OCI-LY7 (cell line): ENCODE results near the gene GHRHR. TPM values are rescaled to one million over a fixed set of nuclear protein-coding genes. Genes with fewer than 3 reads are reported as not detected.

ENCODE experiments used
- BruUV-seq: library from RNA; stranded (reverse); fragments of 400-500 nt; replicated peaks from 2 replicates; lab custom pipeline; 2021; lab: Mats Ljungman, UMichigan
- CTCF ChIA-PET: fragments of 300-600 bp; sonication (Branson Sonifier 250); formaldehyde crosslinking; loops from one replicate; lab custom pipeline; 2022; ENCODE audit warnings: antibody characterized with exemption; ENCODE audit not compliant: unreplicated experiment; lab: Charles Lee
- POLR2A ChIA-PET: fragments of 300-600 bp; sonication (Branson Sonifier 250); formaldehyde crosslinking; loops from one replicate; lab custom pipeline; 2022; ENCODE audit warnings: antibody characterized with exemption; lab: Charles Lee
- DNase-seq: peaks from one replicate; pipeline ENCODE4 v3.0.0-alpha.2; 2015; ENCODE audit warnings: low spot score
- H2AFZ ChIP-seq: fragments of 200-600 bp; sonication (generic), shearing (Covaris generic); 2 replicates; pipeline ENCODE4 v1.6.1; 2014; ENCODE audit warnings: mild to moderate bottlenecking, antibody characterized with exemption, low read length, moderate library complexity
- H3K27ac ChIP-seq: fragments of 200-600 bp; sonication (generic); 2 replicates; pipeline ENCODE4 v1.5.1; 2014; ENCODE audit warnings: mixed run types, low read depth, mild to moderate bottlenecking, moderate library complexity, low read length, inconsistent platforms; ENCODE audit not compliant: poor library complexity, severe bottlenecking
- H3K36me3 ChIP-seq: fragments of 200-600 bp; sonication (generic); 2 replicates; pipeline ENCODE4 v1.6.1; 2014; ENCODE audit warnings: mild to moderate bottlenecking, antibody characterized with exemption, low read length, moderate library complexity, mixed read lengths; ENCODE audit not compliant: insufficient read depth
- H3K4me1 ChIP-seq: fragments of 200-600 bp; sonication (generic); 2 replicates; pipeline ENCODE4 v1.5.1; 2014; ENCODE audit warnings: mild to moderate bottlenecking, low read length; ENCODE audit not compliant: insufficient read depth, poor library complexity, severe bottlenecking
- H3K4me2 ChIP-seq: fragments of 200-600 bp; sonication (generic); 2 replicates; pipeline ENCODE4 v1.6.1; 2014; ENCODE audit warnings: mild to moderate bottlenecking, low read length
- H3K4me3 ChIP-seq: fragments of 200-600 bp; sonication (generic); 2 replicates; pipeline ENCODE4 v1.5.1; 2014; ENCODE audit warnings: mild to moderate bottlenecking, low read depth, low read length; ENCODE audit not compliant: poor library complexity, severe bottlenecking
- H3K79me2 ChIP-seq: fragments of 200-600 bp; sonication (generic); 2 replicates; pipeline ENCODE4 v1.6.1; 2016; ENCODE audit warnings: low read depth, mild to moderate bottlenecking, low read length, moderate library complexity, mixed read lengths; ENCODE audit not compliant: insufficient read depth
- H3K9me2 ChIP-seq: fragments of 200-600 bp; sonication (generic); 2 replicates; pipeline ENCODE4 v1.6.1; 2016; ENCODE audit warnings: mild to moderate bottlenecking, low read length, mixed read lengths; ENCODE audit not compliant: insufficient read depth
- H3K9me3 ChIP-seq: fragments of 200-600 bp; sonication (generic); 2 replicates; pipeline ENCODE4 v1.6.1; 2014; ENCODE audit warnings: mild to moderate bottlenecking, mixed run types, low read length, mixed read lengths
- H4K20me1 ChIP-seq: fragments of 200-600 bp; sonication (generic); 2 replicates; pipeline ENCODE4 v1.6.1; 2014; ENCODE audit warnings: mild to moderate bottlenecking, antibody characterized with exemption, low read length, moderate library complexity, mixed read lengths; ENCODE audit not compliant: insufficient read depth
- EZH2phosphoT487 ChIP-seq: fragments of 200-600 bp; sonication (generic); IDR thresholded peaks from 2 replicates; pipeline ENCODE4 v1.6.1; 2018; ENCODE audit warnings: low read depth, borderline replicate concordance, mild to moderate bottlenecking, mixed run types, antibody characterized with exemption, low read length, moderate library complexity, mixed read lengths
- intact Hi-C: fragments of 100-400 bp; cut with micrococcal nuclease; formaldehyde crosslinking; loops from one replicate; pipeline ENCODE4 v1.10.0; 2022; ENCODE audit not compliant: unreplicated experiment
- total RNA-seq, 2 experiments: library from RNA; depleted of rRNA in 1 of 2; stranded (reverse); fragments of >200 nt in 1 of 2; shearing (Covaris generic) in 1 of 2; gene quantifications; 2 replicates each; pipeline ENCODE4 v1.2.3, GENCODE V29; 2014 to 2022
- TF ChIP-seq, protein P1 (sequence below): fragments of 200-600 bp; sonication (generic); conservative IDR thresholded peaks from 2 replicates; pipeline ENCODE4 v1.5.1; 2014; ENCODE audit warnings: mild to moderate bottlenecking, antibody characterized with exemption, low read length, moderate library complexity, mixed read lengths

Gene GHRHR
- total RNA-seq, 2 experiments from 2014 or later = not detected

DNA sequence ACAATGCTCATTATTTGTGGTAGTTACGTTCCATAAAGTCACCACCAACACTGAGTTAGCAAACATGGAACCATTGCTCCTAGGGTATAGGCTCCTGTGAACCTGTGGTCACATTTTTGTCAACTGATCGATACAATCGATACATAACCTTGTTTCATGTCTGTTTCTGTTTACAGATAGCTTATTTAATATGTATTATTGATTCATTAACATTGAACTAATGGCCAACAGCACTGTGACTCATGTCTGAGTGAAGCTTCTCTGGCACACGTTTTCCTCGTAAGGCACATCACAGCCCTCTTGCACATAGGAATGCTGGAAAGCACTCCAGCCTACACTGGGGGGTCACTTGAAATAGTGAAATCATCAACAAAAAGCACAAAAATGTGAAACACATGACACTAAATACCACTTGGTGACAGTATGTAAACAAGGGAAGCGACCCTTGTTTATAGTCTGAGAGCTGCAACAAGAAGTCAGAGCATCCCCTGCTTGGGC, 27.0 kb downstream of the GHRHR start:
- Histone ChIP-seq H2AFZ (no peak overlapping the region), H3K9me3 (no peaks in the 10 kb centered on the region), H4K20me1 (no peaks in the 10 kb centered on the region), H3K79me2 (no peaks in the 10 kb centered on the region), H3K9me2 (no peaks in the 10 kb centered on the region), H3K4me3 (no peak overlapping the region), H3K36me3 (no peaks in the 10 kb centered on the region), H3K4me1 (no peaks in the 10 kb centered on the region), H3K27ac (no peak overlapping the region), H3K4me2 (no peak overlapping the region)
- CTCF ChIA-PET = no interaction called here
- BruUV-seq = no TSS peak
- no peak for DNase-seq
- TF ChIP-seq EZH2phosphoT487 = no peak
- POLR2A ChIA-PET = no interaction called here
- intact Hi-C loops = no loop called here

DNA sequence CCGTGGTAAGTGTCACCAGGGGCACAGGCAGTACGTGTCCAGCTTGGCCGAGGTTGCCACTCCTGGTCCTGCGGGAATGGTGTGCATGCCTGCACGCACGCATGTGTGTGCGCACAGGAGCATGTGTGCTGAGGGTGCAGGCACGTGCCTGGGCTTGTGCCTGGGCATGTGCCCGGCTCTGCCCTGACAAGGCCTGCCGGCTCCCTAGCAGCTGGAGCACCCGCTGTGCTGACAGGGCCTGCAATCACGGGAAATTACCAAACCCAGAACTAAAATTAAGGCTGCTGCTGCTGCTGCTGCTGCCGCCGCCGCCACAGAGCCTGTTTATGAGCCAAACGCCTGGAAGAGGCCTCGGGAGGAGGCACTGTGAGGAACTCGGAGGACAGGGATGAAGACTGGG, 28.7 kb downstream of the GHRHR start:
- H2AFZ ChIP-seq = no peak overlapping the region
- H3K9me3 ChIP-seq = no peaks in the 10 kb centered on the region
- TF ChIP-seq, protein P1, sequence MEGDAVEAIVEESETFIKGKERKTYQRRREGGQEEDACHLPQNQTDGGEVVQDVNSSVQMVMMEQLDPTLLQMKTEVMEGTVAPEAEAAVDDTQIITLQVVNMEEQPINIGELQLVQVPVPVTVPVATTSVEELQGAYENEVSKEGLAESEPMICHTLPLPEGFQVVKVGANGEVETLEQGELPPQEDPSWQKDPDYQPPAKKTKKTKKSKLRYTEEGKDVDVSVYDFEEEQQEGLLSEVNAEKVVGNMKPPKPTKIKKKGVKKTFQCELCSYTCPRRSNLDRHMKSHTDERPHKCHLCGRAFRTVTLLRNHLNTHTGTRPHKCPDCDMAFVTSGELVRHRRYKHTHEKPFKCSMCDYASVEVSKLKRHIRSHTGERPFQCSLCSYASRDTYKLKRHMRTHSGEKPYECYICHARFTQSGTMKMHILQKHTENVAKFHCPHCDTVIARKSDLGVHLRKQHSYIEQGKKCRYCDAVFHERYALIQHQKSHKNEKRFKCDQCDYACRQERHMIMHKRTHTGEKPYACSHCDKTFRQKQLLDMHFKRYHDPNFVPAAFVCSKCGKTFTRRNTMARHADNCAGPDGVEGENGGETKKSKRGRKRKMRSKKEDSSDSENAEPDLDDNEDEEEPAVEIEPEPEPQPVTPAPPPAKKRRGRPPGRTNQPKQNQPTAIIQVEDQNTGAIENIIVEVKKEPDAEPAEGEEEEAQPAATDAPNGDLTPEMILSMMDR = no peak
- no peaks in the 10 kb centered on the region for H3K36me3 ChIP-seq
- CTCF ChIA-PET = no interaction called here
- no peaks in the 10 kb centered on the region for H3K9me2 ChIP-seq
- H3K79me2 ChIP-seq = no peaks in the 10 kb centered on the region
- no peak for DNase-seq
- intact Hi-C loops = no loop called here
- H3K27ac ChIP-seq = no peak overlapping the region
- H3K4me1 ChIP-seq = no peaks in the 10 kb centered on the region
- POLR2A ChIA-PET = no interaction called here
- H3K4me3 ChIP-seq = no peak overlapping the region
- no peak overlapping the region for H3K4me2 ChIP-seq
- no peaks in the 10 kb centered on the region for H4K20me1 ChIP-seq
- BruUV-seq = no TSS peak

DNA sequence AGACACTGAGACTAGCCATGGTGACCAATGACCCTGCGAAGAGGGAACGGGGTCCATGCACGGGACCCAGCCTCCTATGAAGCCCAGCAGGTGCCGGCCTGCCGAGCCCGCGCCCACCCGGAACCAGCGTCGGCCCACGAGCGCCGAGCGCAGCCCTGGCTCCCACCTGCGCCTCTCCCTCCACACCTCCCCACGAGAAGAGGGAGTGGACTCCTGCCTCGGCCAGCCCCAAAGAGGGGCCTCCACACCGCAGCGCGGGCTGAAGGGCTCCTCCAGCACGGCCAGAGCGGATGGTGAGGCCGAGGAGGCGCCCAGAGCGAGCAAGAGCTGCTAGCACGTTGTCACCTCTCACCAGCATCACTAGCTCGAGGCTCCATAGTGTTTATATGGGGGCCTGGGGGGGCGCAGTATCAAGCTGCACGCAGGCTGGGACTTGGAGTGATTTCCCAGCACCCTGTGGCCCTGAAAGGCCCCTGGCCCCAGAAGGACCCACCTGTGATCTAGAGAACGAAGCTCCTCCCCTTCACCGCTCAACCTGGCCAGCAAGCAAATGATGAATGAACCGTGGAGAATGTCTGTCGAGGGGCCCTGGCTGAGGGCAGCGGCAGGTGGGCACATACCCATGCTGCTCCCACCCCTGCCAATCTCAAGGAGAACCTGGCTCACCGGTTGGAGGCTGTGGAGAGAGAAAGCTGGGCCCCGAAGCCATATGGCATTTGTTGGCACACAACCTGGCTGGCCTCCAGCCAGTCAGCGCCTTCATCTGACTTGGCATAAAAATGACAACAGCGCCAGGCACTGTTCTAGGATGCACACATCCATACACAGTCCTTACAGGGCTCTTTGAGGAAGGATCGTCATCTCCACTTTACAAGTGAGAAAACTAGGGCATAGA, 30.7 kb downstream of the GHRHR start:
- Histone ChIP-seq H2AFZ (no peak overlapping the region), H3K4me3 (no peak overlapping the region), H3K36me3 (no peaks in the 10 kb centered on the region), H3K27ac (no peak overlapping the region), H3K4me2 (no peak overlapping the region), H3K9me3 (no peaks in the 10 kb centered on the region), H3K4me1 (no peaks in the 10 kb centered on the region), H3K9me2 (no peaks in the 10 kb centered on the region), H3K79me2 (no peaks in the 10 kb centered on the region), H4K20me1 (no peaks in the 10 kb centered on the region)
- DNase-seq = no peak
- BruUV-seq = no TSS peak
- TF ChIP-seq, protein P1 = no peak
- no peak for TF ChIP-seq EZH2phosphoT487
- intact Hi-C loops = no loop called here
- CTCF ChIA-PET = no interaction called here
- POLR2A ChIA-PET = no interaction called here
